GM06990 (cell line): ENCODE measurements around the gene RPUSD3.
"Not testable (repeated sequence)": the region's sequence is repeated elsewhere in the genome, so short reads cannot be mapped to it uniquely, and the experiment has no call there.

Experiments used
- DNase-seq: peaks from one replicate; pipeline ENCODE4 v3.0.0-alpha.2; 2011; ENCODE audit not compliant: insufficient read length; ENCODE audit errors: extremely low read depth
- H3K27me3 ChIP-seq: replicated peaks from 2 replicates; pipeline ENCODE4 v1.6.0; 2011; ENCODE audit warnings: low read length; ENCODE audit not compliant: control insufficient read depth, insufficient read depth
- H3K36me3 ChIP-seq: 2 replicates; pipeline ENCODE4 v1.5.1; 2011; ENCODE audit warnings: low read length; ENCODE audit not compliant: control insufficient read depth, insufficient read depth
- H3K4me3 ChIP-seq: replicated peaks from 2 replicates; pipeline ENCODE4 v1.5.1; 2011; ENCODE audit warnings: low read depth, mild to moderate bottlenecking, control low read depth, low read length
- CTCF ChIP-seq: IDR thresholded peaks from 2 replicates; pipeline ENCODE4 v1.5.1; 2011; ENCODE audit warnings: low read length, control low read depth, mild to moderate bottlenecking, inconsistent platforms; ENCODE audit not compliant: insufficient read depth, poor library complexity, severe bottlenecking

RPUSD3 gene

GRCh38 chr3:9879830-9880549 is 36.2 kb upstream of the RPUSD3 start, which contains the start of gene CIDEC:
CIDEC (minus strand) TSS chr3:9880253; CDS start chr3:9878486, 1,767 bp downstream.
- no peaks in the 10 kb centered on the region for H3K27me3 ChIP-seq
- no peak for TF ChIP-seq CTCF
- DNase-seq: no peak
- H3K4me3 ChIP-seq: no peak within 1 kb of the TSS
- H3K36me3 ChIP-seq: no peaks in the 10 kb centered on the region

GRCh38 chr3:9878700-9879099 is 34.9 kb upstream of the RPUSD3 start:
- DNase-seq: no peak
- no peak for TF ChIP-seq CTCF
- no peaks in the 10 kb centered on the region for H3K27me3 ChIP-seq
- H3K4me3 ChIP-seq: no peak overlapping the region
- no peaks in the 10 kb centered on the region for H3K36me3 ChIP-seq

- no peak for DNase-seq
- H3K36me3 ChIP-seq: no peaks in the 10 kb centered on the region
- H3K4me3 ChIP-seq: no peak overlapping the region
- no peak for TF ChIP-seq CTCF
- no peaks in the 10 kb centered on the region for H3K27me3 ChIP-seq
Observed at GRCh38 chr3:9876991-9877390, 33.2 kb upstream of the RPUSD3 start.

GRCh38 chr3:9876255-9876654 is 32.4 kb upstream of the RPUSD3 start:
- H3K36me3 ChIP-seq, H3K4me3 ChIP-seq, DNase-seq, H3K27me3 ChIP-seq: not testable (repeated sequence)

GRCh38 chr3:9875448-9875847 is 31.6 kb upstream of the RPUSD3 start:
- no peak for TF ChIP-seq CTCF
- no peak overlapping the region for H3K4me3 ChIP-seq
- no peak for DNase-seq
- no peaks in the 10 kb centered on the region for H3K36me3 ChIP-seq
- H3K27me3 ChIP-seq: no peaks in the 10 kb centered on the region

GRCh38 chr3:9872067-9872466 is 28.3 kb upstream of the RPUSD3 start:
- not testable (repeated sequence) for H3K36me3 ChIP-seq, DNase-seq, H3K4me3 ChIP-seq, H3K27me3 ChIP-seq

GRCh38 chr3:9870978-9871377 is 27.2 kb upstream of the RPUSD3 start:
- Histone ChIP-seq H3K27me3 (no peaks in the 10 kb centered on the region), H3K36me3 (no peaks in the 10 kb centered on the region), H3K4me3 (no peak overlapping the region)
- DNase-seq: no peak
- TF ChIP-seq CTCF: no peak
